ENCODE results near the gene NPIPB6. TPM values are rescaled to one million over a fixed set of nuclear protein-coding genes. Genes with fewer than 3 reads are reported as not detected.

The NPIPB6 gene
- total RNA-seq, 1 experiment from 2014 or later, result 2.6 TPM

- POLR2A ChIA-PET (ENCODE audit: low non-redundant PET), result no interaction called here
Observed at GRCh38 chr16:28303132-28303531, 60.2 kb downstream of the NPIPB6 start.

GRCh38 chr16:28301620-28302019, 61.7 kb downstream of the NPIPB6 start:
- Histone ChIP-seq H3K27ac (ENCODE audit: low read depth, low read length, poor library complexity, severe bottlenecking) (no peak overlapping the region), H3K36me3 (ENCODE audit: insufficient read depth, low read length, poor library complexity, severe bottlenecking) (no peaks in the 10 kb centered on the region), H3K9me3 (ENCODE audit: low read depth, low read length, poor library complexity, severe bottlenecking) (no peaks in the 10 kb centered on the region), H3K4me3 (ENCODE audit: low read depth, low read length, poor library complexity, severe bottlenecking) (no peak overlapping the region), H3K27me3 (replicated peaks; ENCODE audit: insufficient read depth, low read depth, low read length, poor library complexity) (no peaks in the 10 kb centered on the region), H3K4me1 (ENCODE audit: insufficient read depth, low read length, poor library complexity, severe bottlenecking) (no peaks in the 10 kb centered on the region)
- TF ChIP-seq CTCF (conservative IDR thresholded peaks at IDR 0.05; ENCODE audit: low read depth, low read length), result no peak
- no peak for TF ChIP-seq EZH2 (IDR thresholded peaks at IDR 0.05; ENCODE audit: borderline replicate concordance, low read depth, low read length, poor library complexity, severe bottlenecking)
- intact Hi-C loops (cut with micrococcal nuclease; ENCODE audit: unreplicated experiment), result no loop called here
- DNase-seq (ENCODE audit: low spot score), result no peak
- ChIA-PET CTCF (no interaction called here), POLR2A (ENCODE audit: low non-redundant PET) (no interaction called here)
- no TSS peak for BruUV-seq (replicated peaks)

More at GRCh38 chr16:28303132-28303531, 60.2 kb downstream of the NPIPB6 start:
- Histone ChIP-seq H3K9me3 (ENCODE audit: low read depth, low read length, poor library complexity, severe bottlenecking) (no peaks in the 10 kb centered on the region), H3K27ac (ENCODE audit: low read depth, low read length, poor library complexity, severe bottlenecking) (no peak overlapping the region), H3K4me1 (ENCODE audit: insufficient read depth, low read length, poor library complexity, severe bottlenecking) (no peaks in the 10 kb centered on the region), H3K27me3 (replicated peaks; ENCODE audit: insufficient read depth, low read depth, low read length, poor library complexity) (no peaks in the 10 kb centered on the region), H3K4me3 (ENCODE audit: low read depth, low read length, poor library complexity, severe bottlenecking) (no peak overlapping the region), H3K36me3 (ENCODE audit: insufficient read depth, low read length, poor library complexity, severe bottlenecking) (no peaks in the 10 kb centered on the region)
- CTCF ChIA-PET, result no interaction called here
- no peak for TF ChIP-seq CTCF (conservative IDR thresholded peaks at IDR 0.05; ENCODE audit: low read depth, low read length)
- TF ChIP-seq EZH2 (IDR thresholded peaks at IDR 0.05; ENCODE audit: borderline replicate concordance, low read depth, low read length, poor library complexity, severe bottlenecking), result no peak
- DNase-seq (ENCODE audit: low spot score), result no peak
- intact Hi-C loops (cut with micrococcal nuclease; ENCODE audit: unreplicated experiment), result no loop called here
- no TSS peak for BruUV-seq (replicated peaks)

GRCh38 chr16:28301154-28301553, 62.2 kb downstream of the NPIPB6 start:
- Histone ChIP-seq H3K27ac (ENCODE audit: low read depth, low read length, poor library complexity, severe bottlenecking) (no peak overlapping the region), H3K27me3 (replicated peaks; ENCODE audit: insufficient read depth, low read depth, low read length, poor library complexity) (no peaks in the 10 kb centered on the region), H3K4me3 (ENCODE audit: low read depth, low read length, poor library complexity, severe bottlenecking) (no peak overlapping the region), H3K4me1 (ENCODE audit: insufficient read depth, low read length, poor library complexity, severe bottlenecking) (no peaks in the 10 kb centered on the region), H3K36me3 (ENCODE audit: insufficient read depth, low read length, poor library complexity, severe bottlenecking) (no peaks in the 10 kb centered on the region), H3K9me3 (ENCODE audit: low read depth, low read length, poor library complexity, severe bottlenecking) (no peaks in the 10 kb centered on the region)
- BruUV-seq (replicated peaks), result no TSS peak
- TF ChIP-seq EZH2 (IDR thresholded peaks at IDR 0.05; ENCODE audit: borderline replicate concordance, low read depth, low read length, poor library complexity, severe bottlenecking) (no peak), CTCF (conservative IDR thresholded peaks at IDR 0.05; ENCODE audit: low read depth, low read length) (no peak)
- ChIA-PET POLR2A (ENCODE audit: low non-redundant PET) (no interaction called here), CTCF (no interaction called here)
- no peak for DNase-seq (ENCODE audit: low spot score)
- intact Hi-C loops (cut with micrococcal nuclease; ENCODE audit: unreplicated experiment), result no loop called here
